ENCODE results near the gene C10orf90. TPM values are rescaled to one million over a fixed set of nuclear protein-coding genes. Genes with fewer than 3 reads are reported as not detected.

Gene C10orf90
- total and polyA plus RNA-seq, 2 experiments from 2014 or later, result not detected

- H3K27me3 ChIP-seq, result no peaks in the 10 kb centered on the region
- peaks cover 7% of the 10 kb centered on the region for H3K4me1 ChIP-seq (ENCODE audit: low read depth)
- no peak for TF ChIP-seq CTCF (IDR thresholded peaks at IDR 0.05; ENCODE audit: low read depth, low read length)
- no peak overlapping the region for H3K27ac ChIP-seq
- no peaks in the 10 kb centered on the region for H3K9me3 ChIP-seq (ENCODE audit: low read depth)
- no peak for DNase-seq (ENCODE audit: low read depth in 1 of 2, low spot score in 1 of 2)
- no peaks in the 10 kb centered on the region for H3K36me3 ChIP-seq
- no peak overlapping the region for H3K4me3 ChIP-seq
Measured at GRCh38 chr10:126570621-126571602, 99.6 kb downstream of the C10orf90 start.

- Histone ChIP-seq H3K9me3 (ENCODE audit: low read depth) (no peaks in the 10 kb centered on the region), H3K36me3 (no peaks in the 10 kb centered on the region), H3K27ac (no peak overlapping the region), H3K4me3 (no peak overlapping the region), H3K27me3 (no peaks in the 10 kb centered on the region), H3K4me1 (ENCODE audit: low read depth) (peaks cover 7% of the 10 kb centered on the region)
- TF ChIP-seq CTCF (IDR thresholded peaks at IDR 0.05; ENCODE audit: low read depth, low read length), result no peak
- DNase-seq (ENCODE audit: low read depth in 1 of 2, low spot score in 1 of 2), result no peak
Measured at GRCh38 chr10:126570245-126570570, 100.3 kb downstream of the C10orf90 start.

- peaks cover 7% of the 10 kb centered on the region for H3K4me1 ChIP-seq (ENCODE audit: low read depth)
- no peaks in the 10 kb centered on the region for H3K36me3 ChIP-seq
- H3K27ac ChIP-seq, result no peak overlapping the region
- no peaks in the 10 kb centered on the region for H3K9me3 ChIP-seq (ENCODE audit: low read depth)
- no peaks in the 10 kb centered on the region for H3K27me3 ChIP-seq
- H3K4me3 ChIP-seq, result no peak overlapping the region
- TF ChIP-seq CTCF (IDR thresholded peaks at IDR 0.05; ENCODE audit: low read depth, low read length), result no peak
- DNase-seq (ENCODE audit: low read depth in 1 of 2, low spot score in 1 of 2), result peak in 1 of 2 donors; percentile 72
Measured at GRCh38 chr10:126569513-126570244, 100.8 kb downstream of the C10orf90 start.

- H3K4me3 ChIP-seq, result no peak overlapping the region
- no peak for TF ChIP-seq CTCF (IDR thresholded peaks at IDR 0.05; ENCODE audit: low read depth, low read length)
- peaks cover 7% of the 10 kb centered on the region for H3K4me1 ChIP-seq (ENCODE audit: low read depth)
- no peak for DNase-seq (ENCODE audit: low read depth in 1 of 2, low spot score in 1 of 2)
- H3K27ac ChIP-seq, result no peak overlapping the region
- no peaks in the 10 kb centered on the region for H3K9me3 ChIP-seq (ENCODE audit: low read depth)
- H3K27me3 ChIP-seq, result no peaks in the 10 kb centered on the region
- H3K36me3 ChIP-seq, result no peaks in the 10 kb centered on the region
Measured at GRCh38 chr10:126568809-126569385, 101.6 kb downstream of the C10orf90 start.

GRCh38 chr10:126565871-126566270, 104.6 kb downstream of the C10orf90 start:
- no peak overlapping the region for H3K4me3 ChIP-seq
- no peaks in the 10 kb centered on the region for H3K9me3 ChIP-seq (ENCODE audit: low read depth)
- H3K36me3 ChIP-seq, result no peaks in the 10 kb centered on the region
- TF ChIP-seq CTCF (IDR thresholded peaks at IDR 0.05; ENCODE audit: low read depth, low read length), result no peak
- no peaks in the 10 kb centered on the region for H3K27me3 ChIP-seq
- H3K27ac ChIP-seq, result no peak overlapping the region
- DNase-seq (ENCODE audit: low read depth in 1 of 2, low spot score in 1 of 2), result no peak
- H3K4me1 ChIP-seq (ENCODE audit: low read depth), result peaks cover 15% of the 10 kb centered on the region

Data from cardiac muscle cell (in vitro differentiated cells and primary cell).